Right cardiac atrium (tissue), 5 donors: ENCODE results near the gene SMOC1. TPM values are rescaled to one million over a fixed set of nuclear protein-coding genes. Genes with fewer than 3 reads are reported as not detected.
A peak's percentile ranks its signal among the peaks of the same experiment; 100 is the strongest.

Source experiments
- ATAC-seq, 2 donors: fragments of 200-7000 bp; cut with Tn5 transposase; one replicate each; pipeline versions ENCODE4 v1.8.0 to v1.9.1; 2020; ENCODE audit warnings: moderate library complexity in 2 of 2, mild to moderate bottlenecking in 1 of 2
- DNase-seq, 3 donors: peaks; one replicate each; pipeline ENCODE4 v3.0.0-alpha.2; 2020
- H3K27ac ChIP-seq: one replicate; pipeline ENCODE4 v1.5.1; 2013; ENCODE audit warnings: mild to moderate bottlenecking, low read length, control low read depth, moderate library complexity
- H3K27me3 ChIP-seq: one replicate; pipeline ENCODE4 v1.6.1; 2013; ENCODE audit not compliant: control insufficient read depth, insufficient read depth
- H3K4me1 ChIP-seq: one replicate; pipeline ENCODE4 v1.6.1; 2013; ENCODE audit warnings: low read length; ENCODE audit not compliant: control insufficient read depth, insufficient read depth
- H3K4me3 ChIP-seq: one replicate; pipeline ENCODE4 v1.5.1; 2013; ENCODE audit warnings: low read length, control low read depth
- H3K9me3 ChIP-seq: one replicate; pipeline ENCODE4 v1.6.1; 2013; ENCODE audit warnings: low read length; ENCODE audit not compliant: control insufficient read depth
- WGBS: extraction: QIAGEN DNeasy Blood & Tissue Kit; methylation state at CpG from one replicate; pipeline ENCODE4 v1.1.7; 2013; 5-methylcytosine and 5-hydroxymethylcytosine counted together
- intact Hi-C, 4 donors: fragments of 100-400 bp; cut with DNase I; formaldehyde crosslinking; loops; one replicate each; pipeline versions ENCODE4 v1.11.0 to v1.14.0; 2022 to 2023
- polyA plus RNA-seq: library from polyadenylated mRNA; stranded (reverse); fragments of 200-250 nt; gene quantifications from one replicate; pipeline ENCODE4 v1.2.3, GENCODE V29; 2013
- total RNA-seq, 4 donors: library from RNA; stranded (reverse); fragmentation: NEBNext Ultra II Directional; extraction: Animal tissue kit (Norgen Biotek cat#: 25700); gene quantifications; one replicate each; pipeline ENCODE4 v1.2.1, GENCODE V29; 2021
- donor health status: healthy with polysubstance abuse.
- donor health status: DM: no; HTN: yes; CAD: no.
- donor health status: DM: no; HTN: no; CAD: no.
- donor health status: DM: no; HTN: yes; CAD: no; lungs with severe emphysema.
- donor health status: DM: yes; HTN: yes; CAD: no.

SMOC1 gene
- total and polyA plus RNA-seq, 5 donors: 13.4 to 37.0 (median 23.2) TPM

- intact Hi-C loops: no loop called here
- 65% methylated on average over 7 of the region's 7 CpGs for WGBS
- Histone ChIP-seq H3K27ac (no peak overlapping the region), H3K4me3 (no peak overlapping the region), H3K27me3 (peaks cover 2% of the 10 kb centered on the region), H3K4me1 (peaks cover 4% of the 10 kb centered on the region), H3K9me3 (no peaks in the 10 kb centered on the region)
- DNase-seq: no peak
- no peak for ATAC-seq
Measured at GRCh38 chr14:69986336-69986735, 107.1 kb downstream of the SMOC1 start.

- peaks cover 4% of the 10 kb centered on the region for H3K4me1 ChIP-seq
- WGBS: 60% methylated on average over 13 of the region's 13 CpGs
Measured at GRCh38 chr14:69987406-69988121, 108.3 kb downstream of the SMOC1 start.

GRCh38 chr14:69988979-69989378, 109.8 kb downstream of the SMOC1 start:
- peaks cover 2% of the 10 kb centered on the region for H3K27me3 ChIP-seq
- ATAC-seq (no peak), DNase-seq (no peak)
- H3K4me3 ChIP-seq: no peak overlapping the region
- intact Hi-C loops: no loop called here
- H3K9me3 ChIP-seq: no peaks in the 10 kb centered on the region
- no peaks in the 10 kb centered on the region for H3K4me1 ChIP-seq
- no peak overlapping the region for H3K27ac ChIP-seq

More at GRCh38 chr14:69987406-69988121, 108.3 kb downstream of the SMOC1 start:
- no peak overlapping the region for H3K4me3 ChIP-seq
- intact Hi-C loops: no loop called here
- ATAC-seq (no peak), DNase-seq (no peak)
- no peak overlapping the region for H3K27ac ChIP-seq
- H3K27me3 ChIP-seq: peaks cover 2% of the 10 kb centered on the region
- no peaks in the 10 kb centered on the region for H3K9me3 ChIP-seq

GRCh38 chr14:69989622-69990021, 110.4 kb downstream of the SMOC1 start:
- DNase-seq (no peak), ATAC-seq (no peak)
- peaks cover 2% of the 10 kb centered on the region for H3K27me3 ChIP-seq
- no peak overlapping the region for H3K27ac ChIP-seq
- H3K4me1 ChIP-seq: no peaks in the 10 kb centered on the region
- no peak overlapping the region for H3K4me3 ChIP-seq
- 68% methylated on average over 3 of the region's 3 CpGs for WGBS
- H3K9me3 ChIP-seq: no peaks in the 10 kb centered on the region
- intact Hi-C loops: no loop called here

GRCh38 chr14:69990323-69990722, 111.1 kb downstream of the SMOC1 start:
- H3K27me3 ChIP-seq: peaks cover 2% of the 10 kb centered on the region
- H3K27ac ChIP-seq: no peak overlapping the region
- no peaks in the 10 kb centered on the region for H3K4me1 ChIP-seq
- DNase-seq (peak in 1 of 3 donors; percentile 61), ATAC-seq (peak; percentile 40 to 42)
- H3K9me3 ChIP-seq: no peaks in the 10 kb centered on the region
- no peak overlapping the region for H3K4me3 ChIP-seq
- intact Hi-C loops: no loop called here

GRCh38 chr14:69991422-69991821, 112.2 kb downstream of the SMOC1 start:
- no peaks in the 10 kb centered on the region for H3K9me3 ChIP-seq
- H3K27me3 ChIP-seq: peaks cover 2% of the 10 kb centered on the region
- no peak overlapping the region for H3K4me3 ChIP-seq
- H3K27ac ChIP-seq: no peak overlapping the region
- no peak for DNase-seq
- H3K4me1 ChIP-seq: no peaks in the 10 kb centered on the region
- intact Hi-C loops: no loop called here
- no peak for ATAC-seq

- 45% methylated on average over 3 of the region's 3 CpGs for WGBS
- Histone ChIP-seq H3K4me1 (no peaks in the 10 kb centered on the region), H3K4me3 (no peak overlapping the region), H3K27me3 (peaks cover 2% of the 10 kb centered on the region), H3K9me3 (no peaks in the 10 kb centered on the region), H3K27ac (no peak overlapping the region)
- DNase-seq: peak in 1 of 3 donors; percentile 75
- peak; percentile 83 to 88 for ATAC-seq
- intact Hi-C loops: no loop called here
Measured at GRCh38 chr14:69992564-69992963, 113.3 kb downstream of the SMOC1 start.

GRCh38 chr14:69993326-69993725, 114.1 kb downstream of the SMOC1 start:
- Histone ChIP-seq H3K4me1 (no peaks in the 10 kb centered on the region), H3K27me3 (peaks cover 2% of the 10 kb centered on the region), H3K9me3 (no peaks in the 10 kb centered on the region), H3K27ac (no peak overlapping the region), H3K4me3 (no peak overlapping the region)
- WGBS: 59% methylated on average over 2 of the region's 2 CpGs
- DNase-seq (no peak), ATAC-seq (peak in 1 of 2 donors; percentile 29)
- intact Hi-C loops: no loop called here

GRCh38 chr14:69994002-69994401, 114.8 kb downstream of the SMOC1 start:
- Histone ChIP-seq H3K27me3 (no peaks in the 10 kb centered on the region), H3K9me3 (no peaks in the 10 kb centered on the region), H3K4me1 (no peaks in the 10 kb centered on the region), H3K27ac (no peak overlapping the region), H3K4me3 (no peak overlapping the region)
- WGBS: 48% methylated on average over 4 of the region's 4 CpGs
- intact Hi-C loops: no loop called here
- DNase-seq: peak in 1 of 3 donors; percentile 44
- peak; percentile 56 to 90 for ATAC-seq

- WGBS: 83% methylated on average over 1 of the region's 1 CpG
- no peak for DNase-seq
- ATAC-seq: peak in 1 of 2 donors; percentile 14
- no peak overlapping the region for H3K4me3 ChIP-seq
- H3K4me1 ChIP-seq: no peaks in the 10 kb centered on the region
- no peaks in the 10 kb centered on the region for H3K27me3 ChIP-seq
- H3K9me3 ChIP-seq: no peaks in the 10 kb centered on the region
- intact Hi-C loops: no loop called here
- no peak overlapping the region for H3K27ac ChIP-seq
Measured at GRCh38 chr14:69996216-69996615, 117.0 kb downstream of the SMOC1 start.

GRCh38 chr14:69997849-69998248, 118.6 kb downstream of the SMOC1 start:
- Histone ChIP-seq H3K27me3 (no peaks in the 10 kb centered on the region), H3K27ac (no peak overlapping the region), H3K4me1 (no peaks in the 10 kb centered on the region), H3K9me3 (no peaks in the 10 kb centered on the region), H3K4me3 (no peak overlapping the region)
- ATAC-seq (peak; percentile 28 to 58), DNase-seq (no peak)
- intact Hi-C loops: no loop called here
- 51% methylated on average over 5 of the region's 5 CpGs for WGBS

GRCh38 chr14:69999261-69999674, 120.1 kb downstream of the SMOC1 start:
- Histone ChIP-seq H3K27me3 (no peaks in the 10 kb centered on the region), H3K4me1 (no peaks in the 10 kb centered on the region), H3K4me3 (no peak overlapping the region), H3K9me3 (no peaks in the 10 kb centered on the region), H3K27ac (no peak overlapping the region)
- DNase-seq: peak in 1 of 3 donors; percentile 32
- 57% methylated on average over 10 of the region's 10 CpGs for WGBS
- peak in 1 of 2 donors; percentile 72 for ATAC-seq
- intact Hi-C loops: no loop called here
